Kidney (tissue), 14 donors: Measurements from ENCODE around the gene TMEM170B. TPM values are rescaled to one million over a fixed set of nuclear protein-coding genes. Genes with fewer than 3 reads are reported as not detected.
A peak's percentile ranks its signal among the peaks of the same experiment; 100 is the strongest.

Experiments
- DNase-seq, 5 donors: peaks; one replicate each; pipeline ENCODE4 v3.0.0-alpha.2; 2013 to 2020
- FAIRE-seq: peaks from 2 replicates; lab custom pipeline; 2012; peaks lifted over from hg19 to GRCh38; lab: Jason Lieb, UNC
- H3K27ac ChIP-seq, 2 donors: one replicate each; pipeline ENCODE4 v1.7.0; 2013; ENCODE audit warnings: low read depth in 2 of 2, low read length in 2 of 2, inconsistent platforms in 1 of 2
- H3K27me3 ChIP-seq: one replicate; pipeline ENCODE4 v1.7.1; 2013; ENCODE audit warnings: low read length, inconsistent platforms; ENCODE audit not compliant: control insufficient read depth, insufficient read depth
- H3K36me3 ChIP-seq, 3 donors: one replicate each; pipeline versions ENCODE4 v1.7.0 to v1.7.1; 2013; ENCODE audit warnings: low read length in 3 of 3, control low read depth in 1 of 3, inconsistent platforms in 1 of 3; ENCODE audit not compliant: insufficient read depth in 3 of 3, control insufficient read depth in 2 of 3
- H3K4me1 ChIP-seq, 3 donors: one replicate each; pipeline versions ENCODE4 v1.7.0 to v1.7.1; 2013; ENCODE audit warnings: low read length in 3 of 3, inconsistent platforms in 1 of 3, low read depth in 1 of 3; ENCODE audit not compliant: control insufficient read depth in 2 of 3, insufficient read depth in 2 of 3
- H3K4me3 ChIP-seq, 3 donors: one replicate each; pipeline versions ENCODE4 v1.7.0 to v1.8.1; 2013; ENCODE audit warnings: low read length in 3 of 3, control low read depth in 1 of 3, inconsistent platforms in 1 of 3
- H3K9ac ChIP-seq, 3 donors: one replicate each; pipeline versions ENCODE4 v1.7.0 to v1.7.1; 2013; ENCODE audit warnings: low read length in 3 of 3, control low read depth in 1 of 3, inconsistent platforms in 1 of 3
- H3K9me3 ChIP-seq, 3 donors: one replicate each; pipeline versions ENCODE4 v1.7.0 to v1.7.1; 2013; ENCODE audit warnings: low read length in 3 of 3, control low read depth in 1 of 3, inconsistent platforms in 1 of 3; ENCODE audit not compliant: control insufficient read depth in 2 of 3, insufficient read depth in 1 of 3
- CTCF ChIP-seq: IDR thresholded peaks from 3 replicates; pipeline ENCODE4 v1.5.1; 2012; ENCODE audit warnings: mild to moderate bottlenecking, moderate library complexity, borderline replicate concordance; ENCODE audit not compliant: insufficient read depth; ENCODE audit errors: extremely low read depth
- intact Hi-C: fragments of 100-400 bp; cut with DNase I; formaldehyde crosslinking; loops from one replicate; pipeline ENCODE4 v1.11.1; 2022
- polyA plus RNA-seq: library from polyadenylated mRNA; stranded (reverse); fragments of 350-450 nt; fragmentation: Illumina TruSeq; extraction: RNeasy Lipid Tissue Mini Kit (QIAGEN cat#74804); gene quantifications from one replicate; pipeline ENCODE4 v1.2.3, GENCODE V29; 2014; ENCODE audit warnings: low read depth, low replicate concordance; ENCODE audit not compliant: insufficient read depth
- total RNA-seq: library from RNA; stranded (reverse); fragmentation: NEBNext Ultra II Directional; extraction: Animal tissue kit (Norgen Biotek cat#: 25700); gene quantifications from one replicate; pipeline ENCODE4 v1.2.1, GENCODE V29; 2021
- donor health status: control.
- donor health status: control.
- donor health status: control.
- donor health status: control.
- donor health status: control.
- donor health status: DM: yes; HTN: yes; CAD: no.
- donor health status: Normal renal cell carcinoma (clear cell type).

The TMEM170B gene
- total and polyA plus RNA-seq, 2 donors from 2014 or later: 2.7 to 3.7 TPM

- H3K36me3 ChIP-seq: no peaks in the 10 kb centered on the region
- FAIRE-seq (no peak), DNase-seq (no peak)
- peak overlapping the region in 1 of 2 donors; percentile 5 for H3K27ac ChIP-seq
- H3K27me3 ChIP-seq: no peaks in the 10 kb centered on the region
- peaks cover 5 to 12% (median 9%) of the 10 kb centered on the region in 3 donors for H3K4me1 ChIP-seq
- intact Hi-C loops: no loop called here
- no peaks in the 10 kb centered on the region for H3K9me3 ChIP-seq
- TF ChIP-seq CTCF: no peak
- H3K4me3 ChIP-seq: no peak overlapping the region
- H3K9ac ChIP-seq: no peak overlapping the region
Observed at GRCh38 chr6:11616200-11616611, 78.7 kb downstream of the TMEM170B start.

GRCh38 chr6:11618533-11618932, 81.0 kb downstream of the TMEM170B start:
- Histone ChIP-seq H3K36me3 (no peaks in the 10 kb centered on the region), H3K4me1 (peaks cover 5 to 31% (median 16%) of the 10 kb centered on the region in 3 donors), H3K27ac (no peak overlapping the region), H3K4me3 (no peak overlapping the region), H3K9me3 (no peaks in the 10 kb centered on the region), H3K9ac (no peak overlapping the region), H3K27me3 (no peaks in the 10 kb centered on the region)
- intact Hi-C loops: no loop called here
- FAIRE-seq: no peak
- no peak for DNase-seq
- peak; percentile 20 for TF ChIP-seq CTCF

GRCh38 chr6:11621119-11621518, 83.6 kb downstream of the TMEM170B start:
- DNase-seq: peak; percentile 72 to 84 (median 78)
- no peaks in the 10 kb centered on the region for H3K27me3 ChIP-seq
- H3K9me3 ChIP-seq: no peaks in the 10 kb centered on the region
- intact Hi-C loops: no loop called here
- no peaks in the 10 kb centered on the region for H3K36me3 ChIP-seq
- peaks cover 5 to 31% (median 16%) of the 10 kb centered on the region in 3 donors for H3K4me1 ChIP-seq
- peak overlapping the region; percentile 14 to 73 for H3K27ac ChIP-seq
- no peak overlapping the region for H3K9ac ChIP-seq
- H3K4me3 ChIP-seq: no peak overlapping the region
- FAIRE-seq: no peak
- no peak for TF ChIP-seq CTCF

GRCh38 chr6:11622156-11622555, 84.6 kb downstream of the TMEM170B start:
- Histone ChIP-seq H3K36me3 (no peaks in the 10 kb centered on the region), H3K4me1 (peaks cover 5 to 31% (median 16%) of the 10 kb centered on the region in 3 donors), H3K27ac (peak overlapping the region; percentile 17 to 73), H3K27me3 (no peaks in the 10 kb centered on the region), H3K9me3 (no peaks in the 10 kb centered on the region), H3K4me3 (peak overlapping the region in 1 of 3 donors; percentile 14), H3K9ac (no peak overlapping the region)
- intact Hi-C loops: no loop called here
- FAIRE-seq (no peak), DNase-seq (peak in 2 of 5 donors; percentile 61 to 81)
- TF ChIP-seq CTCF: no peak
